Naive thymus-derived CD4-positive, alpha-beta T cell (primary cell): ENCODE data around the gene TRIM27. TPM values are rescaled to one million over a fixed set of nuclear protein-coding genes. Genes with fewer than 3 reads are reported as not detected.
"Not testable (repeated sequence)": the region's sequence is repeated elsewhere in the genome, so short reads cannot be mapped to it uniquely, and the experiment has no call there.

ENCODE experiments used
- ATAC-seq: fragments of 150-1000 bp; cut with Tn5 transposase; 2 replicates; pipeline ENCODE4 v1.10.0; 2021; ENCODE audit warnings: mild to moderate bottlenecking, moderate library complexity
- CTCF ChIA-PET: fragments of 350-600 bp; sonication (Branson Sonifier 250); formaldehyde crosslinking; loops from one replicate; lab custom pipeline; 2021; ENCODE audit warnings: antibody characterized with exemption; lab: Charles Lee
- POLR2A ChIA-PET: fragments of 350-600 bp; sonication (Branson Sonifier 250); formaldehyde crosslinking; loops from one replicate; lab custom pipeline; 2021; ENCODE audit warnings: antibody characterized with exemption, inconsistent platforms; lab: Charles Lee
- DNase-seq, 9 donors: peaks; one replicate each; pipeline versions ENCODE4 v3.0.0 to v3.0.0-alpha.2; 2020 to 2022; ENCODE audit warnings: mixed read lengths in 1 of 9
- H3K27ac ChIP-seq: one replicate; pipeline ENCODE4 v1.7.0; 2013; ENCODE audit warnings: mild to moderate bottlenecking, low read depth, low read length, moderate library complexity
- H3K27me3 ChIP-seq, 2 donors: one replicate each; pipeline ENCODE4 v1.7.0; 2013; ENCODE audit warnings: low read length in 2 of 2, mild to moderate bottlenecking in 2 of 2, moderate library complexity in 2 of 2; ENCODE audit not compliant: control insufficient read depth in 2 of 2, insufficient read depth in 2 of 2
- H3K36me3 ChIP-seq, 3 experiments: 1 replicate in 2 of 3; 2 replicates in 1 of 3; pipeline ENCODE4 v1.7.0; 2013; ENCODE audit warnings: low read length in 3 of 3, mild to moderate bottlenecking in 3 of 3, moderate library complexity in 1 of 3; ENCODE audit not compliant: insufficient read depth in 3 of 3, control insufficient read depth in 2 of 3
- H3K4me1 ChIP-seq, 2 donors: one replicate each; pipeline ENCODE4 v1.7.0; 2013; ENCODE audit warnings: low read length in 2 of 2, mild to moderate bottlenecking in 2 of 2, moderate library complexity in 1 of 2; ENCODE audit not compliant: control insufficient read depth in 2 of 2, insufficient read depth in 2 of 2
- H3K4me3 ChIP-seq: 2 replicates; pipeline ENCODE4 v1.7.0; 2013; ENCODE audit warnings: mild to moderate bottlenecking, low read length
- H3K9me3 ChIP-seq, 3 experiments: 1 replicate in 2 of 3; 2 replicates in 1 of 3; pipeline ENCODE4 v1.7.0; 2013; ENCODE audit warnings: low read length in 3 of 3; ENCODE audit not compliant: control insufficient read depth in 2 of 3
- H3K27ac Mint-ChIP-seq, 9 donors: one replicate each; pipeline ENCODE4 v1.8.0; 2020 to 2022; ENCODE audit warnings: mixed read lengths in 9 of 9, mild to moderate bottlenecking in 8 of 9, moderate library complexity in 5 of 9, inconsistent platforms in 2 of 9
- H3K27me3 Mint-ChIP-seq, 5 donors: one replicate each; pipeline ENCODE4 v1.8.0; 2021 to 2022; ENCODE audit warnings: mixed read lengths in 5 of 5, mild to moderate bottlenecking in 1 of 5
- H3K36me3 Mint-ChIP-seq, 5 donors: one replicate each; pipeline ENCODE4 v1.8.0; 2020 to 2022; ENCODE audit warnings: mixed read lengths in 5 of 5, mild to moderate bottlenecking in 3 of 5, inconsistent platforms in 1 of 5
- H3K4me1 Mint-ChIP-seq, 7 donors: one replicate each; pipeline ENCODE4 v1.8.0; 2020 to 2022; ENCODE audit warnings: mixed read lengths in 7 of 7, mild to moderate bottlenecking in 3 of 7, inconsistent platforms in 1 of 7
- H3K4me3 Mint-ChIP-seq, 10 donors: one replicate each; pipeline ENCODE4 v1.8.0; 2020 to 2022; ENCODE audit warnings: mild to moderate bottlenecking in 10 of 10, mixed read lengths in 10 of 10, moderate library complexity in 6 of 10, inconsistent platforms in 2 of 10
- H3K9me3 Mint-ChIP-seq, 11 donors: one replicate each; pipeline ENCODE4 v1.8.0; 2020 to 2022; ENCODE audit warnings: mixed read lengths in 11 of 11, mild to moderate bottlenecking in 4 of 11, inconsistent platforms in 1 of 11, moderate library complexity in 1 of 11
- intact Hi-C, 2 donors: fragments of 100-400 bp; cut with micrococcal nuclease; formaldehyde crosslinking; loops; one replicate each; pipeline ENCODE4 v1.15.1; 2023
- polyA plus RNA-seq, 2 donors: library from polyadenylated mRNA; unstranded; fragments of 300-500 nt; fragmentation: Illumina TruSeq; gene quantifications; one replicate each; pipeline ENCODE4 v1.2.3, GENCODE V29; 2021
- total RNA-seq, 6 experiments: library from RNA in 5 of 6; stranded (reverse) in 5 of 6; gene quantifications; 1 replicate in 5 of 6; 2 replicates in 1 of 6; pipeline ENCODE4 v1.2.3 and lab custom pipeline; 2021 to 2026

TRIM27 gene
- total and polyA plus RNA-seq, 7 experiments from 2014 or later: 22.9 to 93.9 (median 67.5) TPM

- Mint-ChIP-seq H3K27me3 (peaks cover 0 to 34% (median 4%) of the 10 kb centered on the region in 5 donors), H3K9me3 (peaks cover 0 to 36% (median 14%) of the 10 kb centered on the region in 11 donors), H3K4me1 (peaks cover 15 to 53% (median 41%) of the 10 kb centered on the region in 7 donors), H3K36me3 (peaks cover 0 to 16% (median 0%) of the 10 kb centered on the region in 5 donors), H3K4me3 (no peak overlapping the region), H3K27ac (no peak overlapping the region)
- H3K36me3 ChIP-seq: no peaks in the 10 kb centered on the region
- ChIA-PET CTCF (interaction anchor here (1.6 to 3.9 kb wide), 2 partner anchors 13 to 23 kb away, joined by 6 to 32 read pairs; no protein-coding TSS in a partner anchor), POLR2A (interaction anchor here (2.0 to 13.2 kb wide), 3 partner anchors 23 to 62 kb away, joined by 8 to 459 read pairs (median 29); partner anchors contain the start of gene TRIM27)
- H3K27me3 ChIP-seq: no peaks in the 10 kb centered on the region
- DNase-seq (no peak), ATAC-seq (no peak)
- H3K27ac ChIP-seq: no peak overlapping the region
- intact Hi-C loops: loop anchor here (10.0 kb wide), 5 partner anchors 123 to 1727 kb away; partner anchors contain the start of gene ZNF184 (in 1 of the 2)
- peaks cover 7 to 15% of the 10 kb centered on the region in 2 donors for H3K4me1 ChIP-seq
- H3K9me3 ChIP-seq: peaks cover 0 to 5% (median 0%) of the 10 kb centered on the region in 3 experiments
- H3K4me3 ChIP-seq: no peak overlapping the region
Observed at GRCh38 chr6:28861339-28861738, 62.4 kb downstream of the TRIM27 start.

GRCh38 chr6:28860581-28860980 lies 63.2 kb downstream of the TRIM27 start:
- ATAC-seq (no peak), DNase-seq (no peak)
- peak overlapping the region in 1 of 9 donors; percentile 30 for H3K27ac Mint-ChIP-seq
- CTCF ChIA-PET: interaction anchor here (3.9 kb wide), 1 partner anchor 22 kb away, joined by 32 read pairs; no protein-coding TSS in a partner anchor
- peaks cover 0 to 36% (median 4%) of the 10 kb centered on the region in 5 donors for H3K27me3 Mint-ChIP-seq
- POLR2A ChIA-PET: interaction anchor here (1.8 to 13.2 kb wide), 3 partner anchors 23 to 63 kb away, joined by 7 to 459 read pairs (median 8); partner anchors contain the start of gene TRIM27
- H3K27ac ChIP-seq: no peak overlapping the region
- peaks cover 7 to 15% of the 10 kb centered on the region in 2 donors for H3K4me1 ChIP-seq
- intact Hi-C loops: loop anchor here (10.0 kb wide), 5 partner anchors 124 to 1726 kb away; partner anchors contain the start of gene ZNF184 (in 1 of the 2)
- H3K36me3 Mint-ChIP-seq: peaks cover 0 to 14% (median 0%) of the 10 kb centered on the region in 5 donors
- no peaks in the 10 kb centered on the region for H3K27me3 ChIP-seq
- no peak overlapping the region for H3K4me3 Mint-ChIP-seq
- no peak overlapping the region for H3K4me3 ChIP-seq
- peaks cover 0 to 2% (median 0%) of the 10 kb centered on the region in 3 experiments for H3K9me3 ChIP-seq
- H3K36me3 ChIP-seq: no peaks in the 10 kb centered on the region
- H3K4me1 Mint-ChIP-seq: peaks cover 15 to 46% (median 35%) of the 10 kb centered on the region in 7 donors
- peaks cover 0 to 34% (median 11%) of the 10 kb centered on the region in 11 donors for H3K9me3 Mint-ChIP-seq

- ATAC-seq (no peak), DNase-seq (no peak)
- Histone ChIP-seq H3K4me3 (no peak overlapping the region), H3K27ac (no peak overlapping the region), H3K27me3 (no peaks in the 10 kb centered on the region), H3K4me1 (peaks cover 0 to 7% of the 10 kb centered on the region in 2 donors), H3K9me3 (no peaks in the 10 kb centered on the region), H3K36me3 (no peaks in the 10 kb centered on the region)
- Mint-ChIP-seq H3K27me3 (peaks cover 0 to 36% (median 4%) of the 10 kb centered on the region in 5 donors), H3K36me3 (peaks cover 0 to 14% (median 0%) of the 10 kb centered on the region in 5 donors), H3K4me1 (peaks cover 6 to 30% (median 23%) of the 10 kb centered on the region in 7 donors), H3K27ac (no peak overlapping the region), H3K9me3 (peaks cover 0 to 23% (median 12%) of the 10 kb centered on the region in 11 donors), H3K4me3 (no peak overlapping the region)
- intact Hi-C loops: no loop called here
- CTCF ChIA-PET: no interaction called here
- POLR2A ChIA-PET: interaction anchor here (0.8 to 2.1 kb wide), 3 partner anchors 64 to 146 kb away, joined by 3 to 7 read pairs (median 5); partner anchors contain the start of genes TRIM27 and ZNF311
Observed at GRCh38 chr6:28858963-28859362, 64.8 kb downstream of the TRIM27 start.

GRCh38 chr6:28856620-28857005 lies 67.2 kb downstream of the TRIM27 start:
- no peaks in the 10 kb centered on the region for H3K9me3 ChIP-seq
- peaks cover 0 to 4% (median 0%) of the 10 kb centered on the region in 5 donors for H3K36me3 Mint-ChIP-seq
- H3K4me1 Mint-ChIP-seq: peaks cover 4 to 11% (median 8%) of the 10 kb centered on the region in 7 donors
- H3K36me3 ChIP-seq: no peaks in the 10 kb centered on the region
- no peak overlapping the region for H3K4me3 ChIP-seq
- H3K27me3 ChIP-seq: no peaks in the 10 kb centered on the region
- no peak overlapping the region for H3K27ac ChIP-seq
- ATAC-seq (no peak), DNase-seq (no peak)
- H3K4me3 Mint-ChIP-seq: no peak overlapping the region
- ChIA-PET CTCF (interaction anchor here (1.2 kb wide), 1 partner anchor 19 kb away, joined by 3 read pairs; no protein-coding TSS in a partner anchor), POLR2A (no interaction called here)
- peaks cover 0 to 43% (median 2%) of the 10 kb centered on the region in 5 donors for H3K27me3 Mint-ChIP-seq
- no peaks in the 10 kb centered on the region for H3K4me1 ChIP-seq
- intact Hi-C loops: no loop called here
- no peak overlapping the region for H3K27ac Mint-ChIP-seq
- peaks cover 0 to 9% (median 0%) of the 10 kb centered on the region in 11 donors for H3K9me3 Mint-ChIP-seq

- intact Hi-C loops, H3K9me3 Mint-ChIP-seq, H3K4me1 Mint-ChIP-seq: not testable (repeated sequence)
Observed at GRCh38 chr6:28854405-28854804, 69.4 kb downstream of the TRIM27 start.

More at GRCh38 chr6:28854405-28854804, 69.4 kb downstream of the TRIM27 start:
- CTCF ChIA-PET, H3K27ac Mint-ChIP-seq, H3K4me1 ChIP-seq, H3K4me3 Mint-ChIP-seq, ATAC-seq, H3K4me3 ChIP-seq, H3K9me3 ChIP-seq, H3K27ac ChIP-seq, H3K36me3 Mint-ChIP-seq, H3K27me3 ChIP-seq, DNase-seq, H3K36me3 ChIP-seq, POLR2A ChIA-PET: not testable (repeated sequence)
- H3K27me3 Mint-ChIP-seq: peaks cover 0 to 43% (median 4%) of the 10 kb centered on the region in 5 donors
